H1 (cell line): ENCODE data around the gene GPR65. TPM values are rescaled to one million over a fixed set of nuclear protein-coding genes. Genes with fewer than 3 reads are reported as not detected.

Experiments
- BACH1 ChIP-seq: IDR thresholded peaks from 2 replicates; pipeline ENCODE4 v1.6.1; 2012; ENCODE audit warnings: low read length, improper control_type of control experiment
- CHD1 ChIP-seq: IDR thresholded peaks from 2 replicates; pipeline ENCODE4 v1.6.1; 2012; ENCODE audit warnings: low read depth, low read length, improper control_type of control experiment
- FOSL1 ChIP-seq: IDR thresholded peaks from 2 replicates; pipeline ENCODE4 v1.6.1; 2011; ENCODE audit warnings: mild to moderate bottlenecking, low read depth, low read length, moderate library complexity; ENCODE audit not compliant: insufficient read depth
- HDAC6 ChIP-seq: IDR thresholded peaks from one replicate; pipeline ENCODE4 v1.7.1; 2012; ENCODE audit warnings: low read depth, mild to moderate bottlenecking, inconsistent platforms, low read length, moderate library complexity
- JUND ChIP-seq: IDR thresholded peaks from 2 replicates; pipeline ENCODE4 v1.6.1; 2011; ENCODE audit warnings: mild to moderate bottlenecking, improper control_type of control experiment, low read length
- KDM5A ChIP-seq: fragments of 200-600 bp; IDR thresholded peaks from 2 replicates; pipeline ENCODE4 v1.7.1; 2012; ENCODE audit warnings: mild to moderate bottlenecking, low read length, inconsistent platforms, mixed read lengths
- MAX ChIP-seq: IDR thresholded peaks from 2 replicates; pipeline ENCODE4 v1.6.1; 2012; ENCODE audit warnings: inconsistent platforms
- POLR2A ChIP-seq, 2 experiments: IDR thresholded peaks; 1 replicate in 1 of 2; 2 replicates in 1 of 2; pipeline ENCODE4 v1.6.1; 2011; ENCODE audit warnings: low read depth in 2 of 2, low read length in 2 of 2, mild to moderate bottlenecking in 2 of 2; ENCODE audit errors: control extremely low read depth in 1 of 2
- POLR2AphosphoS5 ChIP-seq: IDR thresholded peaks from 2 replicates; pipeline ENCODE4 v1.6.1; 2011; ENCODE audit warnings: low read depth, low read length
- TAF7 ChIP-seq: optimal IDR thresholded peaks from 2 replicates; pipeline ENCODE3; 2011; ENCODE audit warnings: low read depth, mild to moderate bottlenecking, inconsistent platforms, low read length, moderate library complexity, borderline replicate concordance
- TCF12 ChIP-seq: IDR thresholded peaks from 2 replicates; pipeline ENCODE4 v1.6.1; 2011; ENCODE audit warnings: low read depth, mild to moderate bottlenecking, low read length
- ZNF274 ChIP-seq: IDR thresholded peaks from 2 replicates; pipeline ENCODE4 v1.7.0; 2012; ENCODE audit warnings: low read length, borderline replicate concordance; ENCODE audit errors: extremely low read depth
- polyA plus RNA-seq, 7 experiments: library from polyadenylated mRNA; depleted of rRNA in 3 of 7; stranded (reverse) in 5 of 7; unstranded in 2 of 7; fragments of >200 nt in 5 of 7; fragments of 200-250 nt in 2 of 7; gene quantifications; 1 replicate in 5 of 7; 2 replicates in 1 of 7; 4 replicates in 1 of 7; pipeline versions ENCODE4 v1.2.1 to v1.2.3, GENCODE V29; 2011 to 2013; ENCODE audit warnings: missing spikeins in 2 of 7, mixed read lengths in 2 of 7
- total RNA-seq: library from RNA; stranded (reverse); fragmentation: NEBNext Ultra II Directional; extraction: Animal tissue kit (Norgen Biotek cat#: 25700); gene quantifications from 2 replicates; pipeline ENCODE4 v1.2.1, GENCODE V29; 2021

The GPR65 gene
- total and polyA plus RNA-seq, 2 of the 8 experiments (the other 6 are each of a cell fraction or from before 2014, with no cell fraction given): not detected

- TF ChIP-seq FOSL1 (no peak), POLR2AphosphoS5 (no peak), CHD1 (no peak), TCF12 (no peak), POLR2A (IDR thresholded peaks at IDR 0.05; ENCODE audit: control extremely low read depth in 1 of 2, low read depth in 2 of 2, low read length in 2 of 2) (no peak), TAF7 (no peak), HDAC6 (no peak), ZNF274 (no peak), MAX (no peak), KDM5A (no peak), JUND (no peak), BACH1 (no peak)
Measured at GRCh38 chr14:88043529-88044443, 38.9 kb downstream of the GPR65 start (continued).
